Activated CD8-positive, alpha-beta memory T cell treated with anti-CD3 and anti-CD28 coated beads, Interleukin-2, amount 50 U/mL, for 24 hours (primary cell): Measurements from ENCODE around the gene RNF144A.

Experiments used
- DNase-seq: peaks from one replicate; pipeline ENCODE4 v3.0.0-alpha.2; 2020; ENCODE audit errors: extremely low read depth

Gene RNF144A

DNA sequence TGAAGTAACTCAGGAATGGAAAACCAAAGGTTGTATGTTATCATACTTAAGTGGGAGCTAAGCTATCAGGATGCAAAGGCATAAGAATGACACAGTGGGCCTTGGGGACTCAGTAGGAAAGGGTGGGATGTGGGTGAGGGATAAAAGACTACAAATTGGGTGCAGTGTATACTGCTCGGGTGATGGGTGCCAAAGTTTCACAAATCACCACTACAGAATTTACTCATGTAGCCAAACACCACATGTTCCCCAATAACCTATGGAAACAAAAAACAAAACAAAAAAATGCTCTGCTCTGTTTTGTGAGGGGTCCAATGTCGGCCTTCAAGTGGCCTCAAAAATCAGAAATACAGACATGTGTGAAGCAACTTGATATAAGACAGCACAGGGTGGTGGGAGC is 8.9 kb upstream of the RNF144A start:
- DNase-seq, result no peak

DNA sequence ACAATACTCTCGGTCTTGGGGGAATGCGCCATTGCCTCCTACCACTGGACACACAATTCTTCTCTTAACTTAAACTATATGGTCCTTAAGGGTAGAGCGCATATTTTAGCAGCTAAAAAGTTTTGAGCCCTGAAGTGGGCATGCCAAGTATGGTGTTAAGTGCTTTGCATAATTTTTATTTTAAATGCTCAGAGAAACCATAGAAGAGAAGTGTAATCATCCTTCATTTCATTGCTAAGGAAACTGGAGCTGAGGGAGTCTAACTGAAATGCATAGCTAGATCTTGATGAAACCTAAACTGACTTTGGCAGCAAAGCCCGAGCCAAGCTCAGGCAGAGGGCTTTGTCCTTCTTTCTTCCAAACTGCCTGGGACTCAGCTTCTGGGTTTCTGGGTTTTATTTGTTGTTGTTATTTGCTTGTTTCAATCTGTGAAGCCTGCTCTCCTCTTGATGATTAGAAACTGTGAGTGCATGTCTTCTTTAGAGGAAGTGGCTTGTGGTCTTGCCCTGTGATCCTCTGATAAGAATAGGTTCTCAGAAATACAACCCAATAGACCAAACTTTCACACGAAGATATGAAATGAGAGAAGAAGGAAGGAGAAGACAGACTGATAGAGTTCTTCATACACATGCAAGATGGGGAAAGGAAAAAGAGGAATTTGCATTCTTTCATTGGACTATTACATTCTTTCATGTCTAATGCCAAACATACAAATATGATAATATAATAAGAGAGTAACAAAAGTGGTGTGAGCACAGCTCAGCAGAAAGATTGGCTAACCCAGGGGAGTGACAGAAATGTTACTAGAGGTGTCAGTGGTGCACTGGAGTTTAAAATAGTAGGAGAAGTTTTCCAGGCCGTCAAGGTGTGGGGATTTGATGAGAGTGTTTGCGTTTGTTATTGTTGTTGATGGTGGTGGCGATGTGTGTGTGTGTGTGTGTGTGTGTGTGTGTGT is 7.5 kb upstream of the RNF144A start:
- no peak for DNase-seq

DNA sequence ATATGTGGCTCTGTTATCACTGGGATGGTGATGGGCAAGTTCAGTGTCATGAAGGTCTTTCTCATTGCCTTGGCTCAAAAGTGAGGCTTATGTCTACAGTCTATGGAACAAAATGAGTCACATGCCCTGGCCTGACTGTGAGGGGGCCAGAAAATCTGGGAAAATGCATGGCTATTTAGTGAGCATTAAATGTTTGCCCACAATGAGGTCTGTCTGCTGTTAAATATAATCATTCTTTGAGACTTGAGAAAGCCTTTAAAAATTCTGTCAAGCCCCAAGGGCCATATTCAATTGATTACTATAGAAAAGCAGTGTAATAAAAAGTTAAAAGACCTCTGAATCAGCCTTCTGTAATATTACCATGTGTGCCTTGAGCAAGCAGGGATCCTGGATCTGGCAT is 5.5 kb upstream of the RNF144A start:
- no peak for DNase-seq

DNA sequence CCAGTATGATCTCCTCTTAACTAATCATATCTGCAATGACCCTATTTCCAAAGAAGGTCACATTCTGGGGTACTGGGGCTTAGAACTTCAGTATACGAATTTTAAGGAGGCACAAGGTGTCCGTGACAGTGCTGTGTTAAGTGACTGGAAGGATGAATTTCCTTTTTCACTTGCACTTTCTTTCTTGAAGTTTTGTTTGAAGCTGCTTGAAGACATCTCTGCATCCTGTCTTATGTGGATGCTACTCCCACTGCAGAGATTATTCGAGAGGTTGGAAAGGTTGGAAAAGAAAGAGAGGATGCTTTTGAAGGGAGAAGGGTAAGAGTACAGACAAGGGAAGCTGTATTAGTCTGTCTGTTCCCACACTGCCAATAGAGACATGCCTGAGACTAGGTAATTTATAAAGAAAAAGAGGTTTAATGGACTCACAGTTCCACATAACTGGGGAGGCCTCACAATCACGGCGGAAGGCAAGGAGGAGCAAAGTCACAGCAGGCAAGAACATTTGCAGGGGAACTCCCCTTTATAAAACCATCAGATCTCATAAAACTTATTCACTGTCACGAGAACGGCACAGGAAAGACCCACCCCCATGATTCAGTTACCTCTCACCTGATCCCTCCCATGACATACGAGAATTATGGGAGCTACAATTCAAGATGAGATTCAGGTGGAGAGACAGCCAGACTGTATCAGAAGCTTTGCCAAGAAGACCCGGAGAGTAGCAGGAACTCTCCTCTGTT is 3.6 kb upstream of the RNF144A start:
- DNase-seq, result no peak

DNA sequence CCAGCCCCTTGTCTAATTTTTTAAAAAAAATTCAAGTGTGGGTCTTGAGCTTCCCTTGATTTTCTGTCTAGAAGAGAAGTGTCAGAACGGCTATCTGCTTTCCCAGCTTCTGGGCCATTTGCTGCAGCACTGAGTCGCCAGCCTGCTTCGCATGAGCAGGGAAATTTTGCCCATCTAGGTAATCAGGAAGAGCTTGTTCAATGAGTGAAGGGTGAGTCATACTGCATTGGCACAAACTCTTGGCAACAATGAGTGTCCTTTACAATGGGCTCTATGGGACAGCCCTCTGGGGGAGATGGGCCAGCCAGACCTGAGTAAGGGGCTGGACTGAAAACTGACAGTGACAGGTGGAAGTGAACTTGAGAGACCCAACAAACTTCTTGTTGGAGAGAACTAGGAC is 2.4 kb upstream of the RNF144A start:
- no peak for DNase-seq

DNA sequence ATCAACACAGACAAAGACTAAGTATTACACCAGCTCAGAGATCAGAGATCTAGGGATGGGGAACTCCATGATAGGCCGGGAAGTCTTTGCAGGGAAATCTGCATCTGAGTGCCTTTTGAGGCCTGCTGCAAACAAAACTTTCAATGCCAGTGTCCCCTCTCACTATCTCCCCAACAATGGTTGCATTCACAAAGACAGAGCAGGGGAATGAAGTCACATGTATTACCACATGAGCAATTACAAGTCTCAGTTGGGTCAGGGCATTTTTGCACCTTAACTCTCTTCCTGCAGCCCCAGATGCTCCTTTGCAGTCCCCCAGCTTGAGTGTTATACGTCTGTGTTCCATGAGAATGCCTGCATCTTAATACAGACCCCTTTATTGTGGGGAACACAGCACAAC is 1.8 kb upstream of the RNF144A start:
- DNase-seq, result no peak

DNA sequence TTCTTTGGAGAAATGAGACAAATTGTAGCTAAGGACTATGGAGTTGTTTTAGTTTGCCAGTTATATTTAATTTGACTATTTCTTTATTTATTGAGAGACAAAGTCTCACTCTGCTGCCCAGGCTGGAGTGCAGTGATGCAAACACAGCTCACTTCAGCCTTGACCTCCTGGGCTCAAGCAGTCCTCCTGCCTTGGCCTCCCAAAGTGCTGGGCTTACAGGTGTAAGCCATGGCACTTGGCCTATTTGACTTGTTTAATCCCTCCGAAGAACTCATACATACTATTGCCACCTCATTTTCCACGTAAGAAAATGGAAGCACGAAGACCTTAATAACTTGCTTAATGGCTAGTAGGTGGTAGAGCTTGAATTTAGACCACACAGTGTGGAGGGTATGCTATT is 988 bp upstream of the RNF144A start:
- no peak for DNase-seq

DNA sequence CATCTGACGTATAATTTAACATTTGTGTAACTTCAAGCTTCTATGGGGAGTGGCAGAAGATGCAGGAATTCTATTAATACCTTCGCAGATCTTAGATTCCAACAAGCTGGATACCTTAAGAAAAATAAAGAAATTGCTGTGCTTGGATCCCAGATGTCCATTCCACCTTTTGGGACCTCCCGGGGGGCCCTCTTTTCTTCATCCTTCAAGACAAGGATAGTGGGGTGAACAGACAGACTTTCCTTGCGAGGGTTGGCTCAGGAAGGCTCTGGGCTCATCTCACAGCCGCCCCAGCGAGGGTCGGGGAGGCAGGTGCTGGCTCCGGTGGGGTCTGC is 509 bp upstream of the RNF144A start:
- DNase-seq, result no peak

DNA sequence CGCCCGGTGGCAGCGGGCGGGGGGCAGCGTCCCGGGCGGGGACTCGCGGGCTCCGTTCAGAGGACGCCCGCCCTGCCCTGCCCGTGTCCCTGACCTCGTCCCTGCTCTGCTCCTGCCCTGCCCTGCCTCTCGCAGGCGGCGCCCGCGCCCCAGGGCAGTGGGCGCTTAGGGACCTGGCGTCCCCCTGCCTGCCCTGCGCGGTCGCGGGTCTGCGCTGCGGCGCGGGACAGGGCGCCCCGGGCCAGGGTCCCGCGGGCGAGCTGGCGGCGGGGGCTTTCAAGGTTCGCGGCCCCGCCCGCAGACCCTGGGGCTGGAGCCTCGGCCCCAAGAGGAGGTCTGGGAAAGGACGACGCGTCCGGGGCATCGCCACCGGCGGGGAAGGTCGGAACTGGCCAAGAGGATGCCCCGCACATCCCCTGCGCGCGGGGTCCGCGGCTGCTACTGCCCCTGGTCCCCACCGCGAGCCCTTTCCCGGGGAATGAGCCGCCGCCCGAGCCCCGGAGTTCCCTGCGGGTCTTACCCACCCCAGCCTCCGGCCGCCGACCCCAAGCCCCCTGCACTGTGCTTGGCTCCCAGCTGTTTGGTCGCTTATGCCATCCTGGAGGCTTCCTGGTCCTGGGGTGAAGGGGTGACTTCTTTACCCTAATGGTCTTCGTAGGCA is 679 bp downstream of the RNF144A start:
- no peak for DNase-seq

DNA sequence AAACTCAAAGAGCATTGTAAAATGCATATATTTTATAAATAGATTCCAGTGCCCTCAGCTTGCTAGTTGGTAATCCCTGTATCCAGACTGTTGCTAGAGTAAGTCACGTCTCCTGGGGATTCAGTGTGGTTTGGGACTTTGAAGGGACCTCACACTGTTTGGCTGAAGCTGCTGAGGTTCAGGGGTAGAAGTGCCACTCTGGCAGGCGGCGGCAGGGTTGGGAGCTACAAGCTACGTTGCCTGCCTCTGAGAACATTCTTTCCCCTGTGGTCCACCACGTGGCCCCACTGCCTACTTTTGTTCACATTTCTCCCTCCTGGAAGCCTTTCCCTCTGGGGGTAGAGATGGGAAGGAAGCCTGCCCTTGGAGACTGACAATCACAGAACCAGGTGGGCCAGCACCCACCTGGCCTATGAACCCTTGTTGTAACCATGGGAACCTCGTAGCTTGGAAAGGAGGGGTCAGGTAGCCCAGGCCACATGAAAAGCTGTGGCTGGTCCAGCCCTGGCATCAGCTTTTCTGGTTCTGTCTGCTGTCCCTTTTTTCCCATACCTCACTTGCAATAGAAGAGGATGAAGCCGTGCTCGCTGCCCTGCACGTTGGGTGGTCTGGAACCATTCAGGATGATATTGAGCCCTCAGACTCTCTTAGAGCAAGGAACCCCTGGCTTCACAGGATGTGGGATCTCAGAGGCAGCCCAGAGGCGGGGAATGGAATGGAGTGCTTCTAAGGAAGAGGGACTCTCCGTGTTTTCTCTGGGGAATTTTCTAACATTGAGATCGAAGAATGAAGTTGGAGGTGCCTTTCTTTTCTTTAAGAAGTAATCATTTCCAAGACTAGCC is 2.9 kb downstream of the RNF144A start:
- no peak for DNase-seq

DNA sequence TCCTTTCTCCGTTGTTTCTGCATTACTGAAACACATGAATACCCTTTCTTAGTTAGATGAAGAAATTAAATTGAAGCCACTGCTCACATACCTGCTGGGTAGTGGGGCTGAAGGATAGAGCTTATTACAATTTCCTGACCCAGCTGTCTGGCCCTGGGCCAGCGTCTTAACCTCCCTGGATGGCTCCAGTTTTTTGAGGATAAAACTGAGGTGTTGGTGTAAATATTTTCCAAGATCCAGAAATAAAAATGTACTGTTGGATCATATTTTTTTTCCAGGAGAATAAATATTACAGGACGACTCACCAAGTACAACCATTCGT is 3.5 kb downstream of the RNF144A start:
- no peak for DNase-seq

DNA sequence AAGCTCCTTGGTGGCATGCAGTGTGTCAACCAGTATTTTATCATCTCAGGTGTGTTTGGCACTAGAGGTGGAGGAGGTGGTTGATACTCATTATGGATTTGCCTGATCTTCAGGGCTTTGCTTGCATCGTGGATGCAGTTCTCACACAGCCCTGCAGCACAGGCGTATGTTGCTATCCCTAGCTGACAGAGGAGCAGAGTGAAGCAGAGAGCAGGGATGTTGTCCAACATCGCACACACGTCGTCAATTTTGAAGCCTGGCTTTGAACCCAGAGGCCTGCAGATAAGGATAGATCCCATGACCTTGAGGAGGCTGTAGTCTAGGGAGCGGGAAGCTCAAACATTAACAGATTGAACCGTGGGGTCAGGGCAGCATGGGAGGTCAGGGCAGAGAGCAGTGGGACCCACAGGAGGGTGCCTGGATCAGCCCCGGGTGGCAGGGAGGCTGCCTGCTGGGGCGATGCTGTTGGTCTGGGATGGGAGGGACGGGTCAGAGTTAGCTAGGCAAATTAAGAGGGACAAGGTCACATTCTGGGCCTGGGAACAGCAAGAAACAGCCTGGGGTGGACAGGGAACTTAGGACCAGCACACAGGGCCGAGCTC is 4.2 kb downstream of the RNF144A start:
- no peak for DNase-seq

DNA sequence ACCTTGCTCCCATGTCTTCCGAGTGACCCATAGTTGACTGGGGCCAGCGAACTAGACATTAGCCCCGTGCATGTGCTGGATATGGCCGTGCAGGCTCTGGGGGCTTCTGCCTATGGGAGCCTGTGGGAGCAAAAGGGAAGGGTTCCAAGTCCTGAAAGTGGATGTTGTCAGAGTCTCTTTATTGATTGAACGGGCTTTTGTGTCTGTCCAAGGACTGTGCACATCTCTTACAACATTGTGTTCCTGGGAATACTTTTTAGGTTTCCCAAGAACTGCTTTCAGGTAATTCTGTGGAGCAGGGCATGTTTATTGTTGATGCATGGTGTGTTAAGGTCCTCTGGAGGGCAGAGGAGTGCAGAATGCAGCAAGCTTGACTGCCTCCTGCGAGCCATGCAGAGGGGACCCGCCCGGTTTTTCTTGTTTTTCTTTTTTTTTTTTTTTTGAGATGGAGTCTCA is 5.0 kb downstream of the RNF144A start:
- no peak for DNase-seq

DNA sequence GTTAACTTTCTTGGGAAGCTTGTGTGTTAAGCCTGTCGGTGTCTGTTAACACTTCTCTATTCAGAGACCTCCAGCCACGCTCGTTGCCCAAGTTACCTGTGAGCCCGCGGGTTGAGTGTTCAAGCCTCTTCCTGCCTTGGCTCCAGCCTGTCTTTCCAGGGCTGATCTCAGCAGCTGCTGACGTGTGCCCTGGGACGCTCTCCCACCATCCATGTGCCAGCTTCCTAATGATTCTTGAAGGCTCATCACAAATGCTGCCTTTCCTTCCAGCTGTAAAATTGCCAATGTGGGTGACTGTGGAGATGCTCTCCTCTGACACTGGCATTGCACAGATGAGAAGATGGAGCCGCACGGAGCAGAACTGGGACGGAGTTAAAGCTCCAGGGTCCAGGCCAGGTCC is 6.1 kb downstream of the RNF144A start:
- DNase-seq, result no peak

DNA sequence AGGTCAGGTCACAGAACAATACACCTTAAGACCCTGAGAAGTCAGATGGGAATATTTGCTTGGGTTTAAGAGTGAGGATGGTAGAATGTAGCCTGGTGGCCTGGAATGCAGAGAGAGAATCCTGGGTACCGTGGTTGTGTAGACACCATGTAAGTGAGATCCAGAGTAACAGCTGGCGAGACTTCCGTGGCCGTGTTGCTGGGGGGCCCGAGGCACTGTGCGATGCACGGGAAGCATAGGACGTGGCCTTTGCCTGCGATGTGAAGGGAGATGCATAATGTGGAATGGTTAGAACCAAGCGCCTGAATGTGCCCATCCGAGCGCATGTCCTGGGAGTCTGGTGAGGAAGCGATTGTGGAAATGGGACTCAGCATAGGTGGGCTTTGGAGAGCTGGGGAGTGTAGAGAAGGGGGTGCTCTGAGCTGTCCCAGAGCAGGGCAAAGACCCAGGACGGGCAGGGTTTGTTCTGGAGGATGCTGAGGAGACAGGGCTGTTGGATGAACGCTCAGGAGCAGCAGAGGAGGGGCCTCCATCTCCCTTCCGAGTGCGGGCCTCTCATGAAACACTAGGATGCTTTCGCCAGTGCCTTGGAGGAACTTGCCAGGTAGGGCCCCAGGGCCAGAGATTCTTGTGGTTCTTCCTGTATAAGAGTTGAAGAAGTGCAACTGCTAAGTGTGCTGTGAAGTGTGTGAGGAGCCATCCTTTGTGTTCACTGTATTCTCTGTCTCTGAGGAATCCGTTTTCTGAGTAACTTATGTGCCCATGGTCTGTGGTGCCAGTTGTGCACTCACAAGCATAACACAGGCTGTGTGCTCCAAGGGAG is 7.1 kb downstream of the RNF144A start:
- no peak for DNase-seq

DNA sequence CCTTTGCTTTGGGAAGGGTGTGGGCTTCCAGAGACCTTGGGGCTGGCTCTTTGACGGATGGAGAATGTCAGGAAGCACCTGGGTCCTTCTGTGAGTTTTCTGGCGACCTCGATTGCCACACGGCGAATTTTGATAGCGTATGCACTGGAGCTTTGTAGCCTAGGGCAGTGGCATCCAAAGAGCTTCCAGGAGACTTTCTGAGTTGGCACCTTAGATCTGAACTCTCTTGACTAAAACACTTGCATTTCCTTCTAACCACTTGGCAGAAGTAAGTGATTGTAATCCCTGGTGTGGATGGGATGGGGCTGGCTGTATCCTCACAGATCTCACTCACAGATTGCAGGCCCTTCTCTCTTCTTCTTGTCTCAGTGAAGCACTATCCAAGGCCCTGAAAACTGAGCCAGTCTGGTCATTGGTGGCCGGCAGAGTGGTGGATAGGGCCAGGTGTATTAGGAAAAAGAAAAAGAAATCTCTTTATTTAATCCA is 7.8 kb downstream of the RNF144A start:
- no peak for DNase-seq

DNA sequence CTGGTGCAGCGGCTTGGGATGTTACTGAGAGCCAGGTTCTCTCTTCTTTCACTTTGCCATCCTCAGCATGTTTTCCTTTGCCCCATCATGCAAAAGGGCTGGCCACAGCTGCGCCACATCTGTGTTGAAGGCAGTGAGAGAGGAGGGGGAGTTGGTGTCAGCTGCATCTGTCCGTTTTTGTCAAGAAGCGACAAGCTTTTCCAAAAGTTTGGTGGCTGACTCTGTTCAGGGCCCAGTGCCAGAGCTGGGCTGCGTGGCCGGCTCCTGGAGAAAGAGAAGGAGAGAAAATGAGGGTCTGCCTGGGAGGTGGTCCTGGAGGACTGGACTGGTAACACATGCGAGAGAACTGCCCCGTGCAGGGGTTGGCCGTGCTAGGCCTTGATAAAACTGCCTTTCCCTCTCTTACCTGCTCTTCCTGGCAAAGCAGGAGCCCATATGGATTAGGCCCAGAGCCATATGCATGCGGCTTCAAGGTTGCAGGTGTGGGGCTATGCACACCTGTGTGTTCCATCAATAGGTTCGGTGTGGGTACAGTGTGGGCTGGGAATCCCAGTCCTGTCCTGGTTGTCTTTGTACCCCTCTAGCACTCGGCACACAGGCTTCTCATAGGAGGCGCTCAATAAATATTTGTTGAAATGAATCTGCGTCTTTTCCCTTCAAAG is 9.0 kb downstream of the RNF144A start:
- no peak for DNase-seq

DNA sequence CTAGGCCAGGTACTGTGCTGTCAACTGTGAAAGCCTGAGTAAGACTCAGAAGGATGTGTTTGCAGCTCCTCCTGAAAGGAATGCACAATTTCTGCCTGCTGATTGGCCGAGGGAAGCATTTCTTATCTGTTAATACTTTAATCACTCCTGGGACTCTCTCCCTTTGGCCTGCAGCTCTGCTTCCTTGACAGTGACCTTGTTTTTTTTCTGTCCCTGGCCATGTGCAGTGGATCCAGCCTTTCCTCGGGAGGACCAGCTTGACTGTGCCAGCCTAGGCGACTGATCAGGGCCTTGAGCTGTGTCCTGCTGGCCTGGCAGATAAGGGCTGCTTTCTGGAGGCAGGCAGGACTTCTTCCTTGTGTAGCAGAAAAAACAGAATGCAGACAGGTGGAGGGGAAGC is 10.0 kb downstream of the RNF144A start:
- DNase-seq, result no peak

DNA sequence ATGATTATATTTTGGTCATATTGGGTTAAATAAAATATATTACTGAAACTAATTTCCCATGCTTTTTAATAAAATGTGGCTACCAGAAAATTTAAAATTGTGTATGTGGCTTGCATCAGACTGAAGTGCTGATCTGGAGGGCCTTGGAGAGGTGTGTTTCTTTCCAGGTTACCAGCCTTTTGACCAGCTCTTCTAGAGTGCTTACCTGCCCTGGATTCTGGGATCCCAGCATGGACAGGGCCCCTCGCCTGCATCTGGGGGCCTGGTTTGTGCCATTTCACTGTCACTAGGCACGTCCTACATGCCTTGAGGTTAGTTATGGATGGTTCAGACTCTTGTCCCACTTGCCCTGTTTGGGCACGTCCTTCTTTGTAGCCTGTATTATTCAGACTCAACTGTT is 10.5 kb downstream of the RNF144A start:
- no peak for DNase-seq

DNA sequence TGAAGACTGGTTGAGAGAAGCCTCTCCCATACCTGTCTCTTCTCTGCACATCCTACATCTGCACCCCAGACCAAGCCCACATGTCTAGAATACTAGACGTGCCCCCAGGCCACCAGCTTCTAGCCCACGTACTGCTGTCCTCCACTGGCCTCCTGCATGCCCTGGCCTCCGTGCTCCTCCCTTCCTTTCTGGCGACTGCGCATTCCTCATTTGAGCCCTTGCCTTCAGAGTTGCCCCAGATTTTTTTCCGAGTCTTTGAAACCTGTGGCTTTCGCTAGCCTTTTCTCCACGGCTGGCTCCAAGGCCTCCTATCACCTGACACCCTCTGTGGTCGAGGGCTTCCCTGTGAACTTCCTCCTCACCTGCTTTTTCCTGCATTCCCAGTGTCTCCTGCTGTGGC is 11.2 kb downstream of the RNF144A start:
- no peak for DNase-seq
